Measurements from ENCODE around the gene RTL10. TPM values are rescaled to one million over a fixed set of nuclear protein-coding genes. Genes with fewer than 3 reads are reported as not detected.

Gene RTL10
- total RNA-seq, 1 experiment from 2014 or later = 26.7 TPM

DNA sequence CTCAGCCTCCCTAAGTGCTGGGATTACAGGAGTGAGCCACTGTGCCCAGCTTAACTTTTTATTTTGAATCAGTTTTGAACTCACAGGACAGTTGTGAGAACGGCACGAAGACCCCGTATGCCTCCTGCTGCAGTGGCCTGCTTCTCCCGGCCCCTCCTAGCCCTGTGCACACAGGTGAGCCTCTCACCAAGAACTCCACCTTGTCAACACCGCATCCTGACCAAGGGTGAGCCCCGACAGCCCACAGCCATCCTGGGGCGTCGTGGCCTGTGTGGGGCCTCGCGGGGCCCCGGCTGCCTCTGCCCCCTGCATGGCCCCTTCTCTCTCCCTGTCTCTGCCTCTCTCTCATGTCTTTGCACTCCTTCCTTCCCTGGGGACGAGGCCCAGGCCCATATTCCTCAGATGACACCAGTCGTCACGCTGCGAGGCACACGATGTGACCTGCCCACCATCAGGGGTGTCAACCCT lies 38.8 kb downstream of the RTL10 start:
- in situ Hi-C loops (cut with HindIII; ENCODE audit: low pct_unique_long_range_greater_than_20kb, low sequenced_read_pairs) = no loop called here
- ATAC-seq (no peak), DNase-seq (ENCODE audit: low read depth, low spot score) (no peak)
- CTCF ChIA-PET = no interaction called here
- Histone ChIP-seq H3K4me3 (ENCODE audit: low read depth in 2 of 2, low read length in 2 of 2) (no peak overlapping the region), H3K36me3 (ENCODE audit: control insufficient read depth, insufficient read depth, low read length) (no peaks in the 10 kb centered on the region), H3K9me3 (ENCODE audit: control insufficient read depth, insufficient read depth, low read depth, low read length) (no peaks in the 10 kb centered on the region), H3K27me3 (ENCODE audit: control insufficient read depth, insufficient read depth, low read length) (no peaks in the 10 kb centered on the region), H3K27ac (ENCODE audit: low read length) (no peak overlapping the region), H3K4me1 (ENCODE audit: control insufficient read depth, insufficient read depth, low read length) (no peaks in the 10 kb centered on the region)
- intact Hi-C loops (cut with micrococcal nuclease; ENCODE audit: unreplicated experiment) = no loop called here
- BruUV-seq (replicated peaks) = no TSS peak
- POLR2A ChIA-PET = interaction anchor here (0.6 kb wide), 1 partner anchor 651 kb away, joined by 3 read pairs; no protein-coding TSS in a partner anchor
- TF ChIP-seq SIN3A (IDR thresholded peaks at IDR 0.05; ENCODE audit: borderline replicate concordance, insufficient read depth, low read depth, low read length) (no peak), TCF7L2 (IDR thresholded peaks at IDR 0.05; ENCODE audit: low read depth, low read length) (no peak), POLR2AphosphoS5 (IDR thresholded peaks at IDR 0.05; ENCODE audit: low read depth, low read length) (no peak)
- TF ChIP-seq, protein P1, sequence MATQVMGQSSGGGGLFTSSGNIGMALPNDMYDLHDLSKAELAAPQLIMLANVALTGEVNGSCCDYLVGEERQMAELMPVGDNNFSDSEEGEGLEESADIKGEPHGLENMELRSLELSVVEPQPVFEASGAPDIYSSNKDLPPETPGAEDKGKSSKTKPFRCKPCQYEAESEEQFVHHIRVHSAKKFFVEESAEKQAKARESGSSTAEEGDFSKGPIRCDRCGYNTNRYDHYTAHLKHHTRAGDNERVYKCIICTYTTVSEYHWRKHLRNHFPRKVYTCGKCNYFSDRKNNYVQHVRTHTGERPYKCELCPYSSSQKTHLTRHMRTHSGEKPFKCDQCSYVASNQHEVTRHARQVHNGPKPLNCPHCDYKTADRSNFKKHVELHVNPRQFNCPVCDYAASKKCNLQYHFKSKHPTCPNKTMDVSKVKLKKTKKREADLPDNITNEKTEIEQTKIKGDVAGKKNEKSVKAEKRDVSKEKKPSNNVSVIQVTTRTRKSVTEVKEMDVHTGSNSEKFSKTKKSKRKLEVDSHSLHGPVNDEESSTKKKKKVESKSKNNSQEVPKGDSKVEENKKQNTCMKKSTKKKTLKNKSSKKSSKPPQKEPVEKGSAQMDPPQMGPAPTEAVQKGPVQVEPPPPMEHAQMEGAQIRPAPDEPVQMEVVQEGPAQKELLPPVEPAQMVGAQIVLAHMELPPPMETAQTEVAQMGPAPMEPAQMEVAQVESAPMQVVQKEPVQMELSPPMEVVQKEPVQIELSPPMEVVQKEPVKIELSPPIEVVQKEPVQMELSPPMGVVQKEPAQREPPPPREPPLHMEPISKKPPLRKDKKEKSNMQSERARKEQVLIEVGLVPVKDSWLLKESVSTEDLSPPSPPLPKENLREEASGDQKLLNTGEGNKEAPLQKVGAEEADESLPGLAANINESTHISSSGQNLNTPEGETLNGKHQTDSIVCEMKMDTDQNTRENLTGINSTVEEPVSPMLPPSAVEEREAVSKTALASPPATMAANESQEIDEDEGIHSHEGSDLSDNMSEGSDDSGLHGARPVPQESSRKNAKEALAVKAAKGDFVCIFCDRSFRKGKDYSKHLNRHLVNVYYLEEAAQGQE (IDR thresholded peaks at IDR 0.05; ENCODE audit: insufficient read depth in 1 of 2, low read depth in 2 of 2, low read length in 1 of 2) = no peak
- TF ChIP-seq, protein P2, sequence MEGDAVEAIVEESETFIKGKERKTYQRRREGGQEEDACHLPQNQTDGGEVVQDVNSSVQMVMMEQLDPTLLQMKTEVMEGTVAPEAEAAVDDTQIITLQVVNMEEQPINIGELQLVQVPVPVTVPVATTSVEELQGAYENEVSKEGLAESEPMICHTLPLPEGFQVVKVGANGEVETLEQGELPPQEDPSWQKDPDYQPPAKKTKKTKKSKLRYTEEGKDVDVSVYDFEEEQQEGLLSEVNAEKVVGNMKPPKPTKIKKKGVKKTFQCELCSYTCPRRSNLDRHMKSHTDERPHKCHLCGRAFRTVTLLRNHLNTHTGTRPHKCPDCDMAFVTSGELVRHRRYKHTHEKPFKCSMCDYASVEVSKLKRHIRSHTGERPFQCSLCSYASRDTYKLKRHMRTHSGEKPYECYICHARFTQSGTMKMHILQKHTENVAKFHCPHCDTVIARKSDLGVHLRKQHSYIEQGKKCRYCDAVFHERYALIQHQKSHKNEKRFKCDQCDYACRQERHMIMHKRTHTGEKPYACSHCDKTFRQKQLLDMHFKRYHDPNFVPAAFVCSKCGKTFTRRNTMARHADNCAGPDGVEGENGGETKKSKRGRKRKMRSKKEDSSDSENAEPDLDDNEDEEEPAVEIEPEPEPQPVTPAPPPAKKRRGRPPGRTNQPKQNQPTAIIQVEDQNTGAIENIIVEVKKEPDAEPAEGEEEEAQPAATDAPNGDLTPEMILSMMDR (IDR thresholded peaks at IDR 0.05) = no peak

DNA sequence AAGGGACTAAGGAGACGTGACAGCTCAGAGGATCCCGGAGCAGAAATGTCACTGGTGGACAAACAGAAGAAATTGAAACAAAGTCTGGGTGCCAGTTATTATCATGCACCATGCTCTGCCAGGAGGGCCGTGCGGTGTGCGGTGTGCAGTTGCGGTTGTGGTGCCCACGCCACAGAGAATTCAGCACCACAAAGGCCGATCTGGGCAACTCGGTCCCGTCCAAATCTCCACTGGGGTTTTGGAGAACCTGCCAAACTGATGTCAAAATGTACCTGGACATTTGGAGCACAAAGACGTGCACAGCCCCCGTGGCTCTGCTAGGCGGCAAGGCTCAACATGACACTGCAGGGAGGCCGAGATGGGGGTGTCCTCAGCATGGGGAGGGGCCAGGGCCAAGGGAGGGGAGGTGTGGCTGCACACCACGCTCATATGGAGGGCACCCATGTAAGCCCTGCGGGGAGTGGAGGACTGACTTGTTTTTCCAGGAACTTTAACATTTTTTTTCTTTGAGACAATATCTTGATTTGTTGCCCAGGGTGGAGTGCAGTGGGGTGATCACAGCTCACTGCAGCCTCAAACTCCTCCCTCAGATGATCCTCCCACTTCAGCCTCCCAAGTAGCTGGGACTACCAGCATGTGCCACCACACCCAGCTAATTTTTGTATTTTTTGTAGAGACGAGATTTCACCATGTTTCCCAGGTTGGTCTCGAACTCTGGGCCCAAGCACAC lies 39.4 kb downstream of the RTL10 start:
- Histone ChIP-seq H3K27me3 (ENCODE audit: control insufficient read depth, insufficient read depth, low read length) (no peaks in the 10 kb centered on the region), H3K4me1 (ENCODE audit: control insufficient read depth, insufficient read depth, low read length) (no peaks in the 10 kb centered on the region), H3K27ac (ENCODE audit: low read length) (no peak overlapping the region), H3K9me3 (ENCODE audit: control insufficient read depth, insufficient read depth, low read depth, low read length) (no peaks in the 10 kb centered on the region), H3K36me3 (ENCODE audit: control insufficient read depth, insufficient read depth, low read length) (no peaks in the 10 kb centered on the region), H3K4me3 (ENCODE audit: low read depth in 2 of 2, low read length in 2 of 2) (no peak overlapping the region)
- in situ Hi-C loops (cut with HindIII; ENCODE audit: low pct_unique_long_range_greater_than_20kb, low sequenced_read_pairs) = no loop called here
- CTCF ChIA-PET = no interaction called here
- intact Hi-C loops (cut with micrococcal nuclease; ENCODE audit: unreplicated experiment) = no loop called here
- POLR2A ChIA-PET = interaction anchor here (0.6 kb wide), 1 partner anchor 651 kb away, joined by 3 read pairs; no protein-coding TSS in a partner anchor
- no peak for ATAC-seq
- no TSS peak for BruUV-seq (replicated peaks)
- no peak for DNase-seq (ENCODE audit: low read depth, low spot score)
- TF ChIP-seq, protein P2 (IDR thresholded peaks at IDR 0.05) = no peak
- TF ChIP-seq TCF7L2 (IDR thresholded peaks at IDR 0.05; ENCODE audit: low read depth, low read length) (no peak), POLR2AphosphoS5 (IDR thresholded peaks at IDR 0.05; ENCODE audit: low read depth, low read length) (no peak), SIN3A (IDR thresholded peaks at IDR 0.05; ENCODE audit: borderline replicate concordance, insufficient read depth, low read depth, low read length) (no peak)
- TF ChIP-seq, protein P1 (IDR thresholded peaks at IDR 0.05; ENCODE audit: insufficient read depth in 1 of 2, low read depth in 2 of 2, low read length in 1 of 2) = no peak
